ENCODE results near the gene ADAMTSL1.

Gene ADAMTSL1

DNA sequence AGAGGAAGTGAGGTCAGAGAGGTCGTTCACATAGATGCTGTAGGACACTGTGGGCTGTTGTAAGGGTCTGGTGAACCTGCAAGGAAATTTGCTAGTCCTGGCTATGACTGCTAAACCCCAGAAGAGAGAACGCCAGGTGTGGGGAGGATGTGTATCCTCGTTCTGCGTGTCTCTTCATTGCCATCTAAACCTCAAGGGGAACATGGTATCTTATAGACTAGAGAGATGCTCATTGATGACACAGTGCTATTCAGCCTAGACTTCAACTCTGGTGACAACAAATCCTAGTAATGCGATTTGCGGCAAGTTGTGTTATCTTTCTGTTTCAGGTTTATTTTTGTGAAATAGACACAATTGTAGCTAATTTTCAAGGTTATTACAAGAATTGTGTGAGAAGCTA is 140.2 kb downstream of the ADAMTSL1 start:
- Mint-ChIP-seq H3K4me3 (no peak overlapping the region), H3K27ac (no peak overlapping the region), H3K36me3 (ENCODE audit: low read depth) (no peaks in the 10 kb centered on the region), H3K27me3 (no peaks in the 10 kb centered on the region), H3K9me3 (no peaks in the 10 kb centered on the region), H3K4me1 (ENCODE audit: low read depth) (no peaks in the 10 kb centered on the region)

DNA sequence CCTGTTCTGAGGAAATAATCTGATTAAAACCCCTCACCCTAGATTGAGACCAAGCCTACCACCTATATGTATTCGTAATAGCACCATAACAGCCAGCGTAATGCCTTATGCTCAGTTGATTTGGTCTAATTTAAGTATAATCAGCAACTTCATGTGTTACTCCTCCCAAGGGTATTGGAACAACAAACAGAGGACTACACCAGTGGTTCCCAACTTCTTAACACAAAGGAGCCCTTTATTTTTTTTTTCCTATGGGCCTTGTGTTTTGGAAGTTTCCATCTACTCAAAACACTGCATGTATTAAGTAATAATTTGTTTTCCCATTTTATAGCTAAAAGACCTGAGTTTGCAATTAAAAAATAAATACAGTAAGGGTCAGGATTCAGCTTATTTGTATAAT is 140.7 kb downstream of the ADAMTSL1 start:
- Mint-ChIP-seq H3K27me3 (no peaks in the 10 kb centered on the region), H3K4me1 (ENCODE audit: low read depth) (no peaks in the 10 kb centered on the region), H3K9me3 (no peaks in the 10 kb centered on the region), H3K4me3 (no peak overlapping the region), H3K36me3 (ENCODE audit: low read depth) (no peaks in the 10 kb centered on the region), H3K27ac (no peak overlapping the region)

- H3K27me3 Mint-ChIP-seq, result no peaks in the 10 kb centered on the region
- H3K27ac Mint-ChIP-seq, result no peak overlapping the region
- H3K4me1 Mint-ChIP-seq (ENCODE audit: low read depth), result no peaks in the 10 kb centered on the region
- H3K4me3 Mint-ChIP-seq, result no peak overlapping the region
- no peaks in the 10 kb centered on the region for H3K9me3 Mint-ChIP-seq
- no peaks in the 10 kb centered on the region for H3K36me3 Mint-ChIP-seq (ENCODE audit: low read depth)
Measured at GRCh38 chr9:18616976-18617375, 143.0 kb downstream of the ADAMTSL1 start.

- no peak overlapping the region for H3K4me3 Mint-ChIP-seq
- H3K36me3 Mint-ChIP-seq (ENCODE audit: low read depth), result no peaks in the 10 kb centered on the region
- no peaks in the 10 kb centered on the region for H3K4me1 Mint-ChIP-seq (ENCODE audit: low read depth)
- no peak overlapping the region for H3K27ac Mint-ChIP-seq
- H3K27me3 Mint-ChIP-seq, result no peaks in the 10 kb centered on the region
- H3K9me3 Mint-ChIP-seq, result no peaks in the 10 kb centered on the region
Measured at GRCh38 chr9:18617759-18618158, 143.8 kb downstream of the ADAMTSL1 start.

- Mint-ChIP-seq H3K9me3 (no peaks in the 10 kb centered on the region), H3K27me3 (no peaks in the 10 kb centered on the region), H3K4me3 (no peak overlapping the region), H3K27ac (no peak overlapping the region), H3K36me3 (ENCODE audit: low read depth) (no peaks in the 10 kb centered on the region), H3K4me1 (ENCODE audit: low read depth) (no peaks in the 10 kb centered on the region)
Measured at GRCh38 chr9:18618862-18619261, 144.9 kb downstream of the ADAMTSL1 start.

GRCh38 chr9:18622186-18622836 is 148.4 kb downstream of the ADAMTSL1 start:
- Mint-ChIP-seq H3K4me3 (no peak overlapping the region), H3K36me3 (ENCODE audit: low read depth) (no peaks in the 10 kb centered on the region), H3K4me1 (ENCODE audit: low read depth) (no peaks in the 10 kb centered on the region), H3K27me3 (peaks cover 4% of the 10 kb centered on the region), H3K9me3 (no peaks in the 10 kb centered on the region), H3K27ac (no peak overlapping the region)

GRCh38 chr9:18623221-18624079 is 149.5 kb downstream of the ADAMTSL1 start:
- Mint-ChIP-seq H3K4me1 (ENCODE audit: low read depth) (no peaks in the 10 kb centered on the region), H3K4me3 (no peak overlapping the region), H3K9me3 (no peaks in the 10 kb centered on the region), H3K36me3 (ENCODE audit: low read depth) (no peaks in the 10 kb centered on the region), H3K27ac (no peak overlapping the region), H3K27me3 (peaks cover 4% of the 10 kb centered on the region)

- H3K9me3 Mint-ChIP-seq, result no peaks in the 10 kb centered on the region
- H3K36me3 Mint-ChIP-seq (ENCODE audit: low read depth), result no peaks in the 10 kb centered on the region
Measured at GRCh38 chr9:18626046-18626698, 152.2 kb downstream of the ADAMTSL1 start.

GRCh38 chr9:18629136-18629535 is 155.2 kb downstream of the ADAMTSL1 start:
- Mint-ChIP-seq H3K27me3 (peaks cover 6% of the 10 kb centered on the region), H3K9me3 (no peaks in the 10 kb centered on the region), H3K36me3 (ENCODE audit: low read depth) (no peaks in the 10 kb centered on the region), H3K27ac (no peak overlapping the region), H3K4me1 (ENCODE audit: low read depth) (no peaks in the 10 kb centered on the region), H3K4me3 (no peak overlapping the region)

More at GRCh38 chr9:18626046-18626698, 152.2 kb downstream of the ADAMTSL1 start:
- no peaks in the 10 kb centered on the region for H3K4me1 Mint-ChIP-seq (ENCODE audit: low read depth)
- peaks cover 6% of the 10 kb centered on the region for H3K27me3 Mint-ChIP-seq
- no peak overlapping the region for H3K4me3 Mint-ChIP-seq
- no peak overlapping the region for H3K27ac Mint-ChIP-seq

- no peak overlapping the region for H3K4me3 Mint-ChIP-seq
- peaks cover 3% of the 10 kb centered on the region for H3K27me3 Mint-ChIP-seq
- no peaks in the 10 kb centered on the region for H3K36me3 Mint-ChIP-seq (ENCODE audit: low read depth)
- no peaks in the 10 kb centered on the region for H3K4me1 Mint-ChIP-seq (ENCODE audit: low read depth)
- H3K9me3 Mint-ChIP-seq, result no peaks in the 10 kb centered on the region
- no peak overlapping the region for H3K27ac Mint-ChIP-seq
Measured at GRCh38 chr9:18632632-18633403, 158.9 kb downstream of the ADAMTSL1 start.

GRCh38 chr9:18636781-18637180 is 162.8 kb downstream of the ADAMTSL1 start:
- Mint-ChIP-seq H3K27ac (no peak overlapping the region), H3K4me1 (ENCODE audit: low read depth) (no peaks in the 10 kb centered on the region), H3K9me3 (no peaks in the 10 kb centered on the region), H3K36me3 (ENCODE audit: low read depth) (no peaks in the 10 kb centered on the region), H3K27me3 (no peaks in the 10 kb centered on the region), H3K4me3 (no peak overlapping the region)

DNA sequence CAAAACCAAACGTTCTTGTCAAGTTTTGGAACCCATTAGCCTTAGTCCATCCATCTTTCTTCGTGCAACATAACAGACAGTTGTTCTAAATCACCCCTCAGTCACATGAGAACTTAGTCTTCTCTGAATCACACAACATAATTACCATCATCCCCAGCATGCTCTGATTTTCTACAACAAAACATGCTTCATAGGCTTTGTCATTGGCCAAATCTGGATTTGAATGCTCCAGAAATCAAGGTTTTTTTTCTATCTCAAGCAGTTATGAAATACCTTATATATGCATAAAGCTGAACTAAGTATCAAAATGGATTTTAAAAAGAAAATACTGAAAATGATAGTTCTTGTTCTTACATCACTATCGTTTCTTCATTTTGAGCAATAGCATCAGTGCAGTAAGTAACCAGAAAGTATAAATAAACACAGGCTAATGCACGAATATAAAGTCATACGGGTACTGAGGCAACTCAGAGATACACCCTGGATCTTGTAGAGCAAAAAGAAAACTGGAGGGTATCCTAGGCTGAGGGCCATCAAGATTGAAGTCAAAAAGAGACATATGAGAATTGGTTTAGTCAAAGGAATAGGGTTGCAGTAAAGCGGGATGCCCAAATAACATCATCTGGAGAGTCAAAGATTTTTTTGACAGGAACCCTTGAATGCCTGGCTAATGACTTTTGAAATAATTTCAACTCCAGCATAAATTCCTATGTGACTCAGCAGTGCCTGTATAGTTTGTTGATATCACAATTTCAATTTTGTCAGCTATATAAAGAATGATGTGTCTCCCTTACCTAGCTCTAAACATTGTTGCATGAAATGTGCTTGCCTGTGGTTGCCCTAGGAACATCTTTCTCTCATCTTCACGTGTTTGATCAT is 164.7 kb downstream of the ADAMTSL1 start:
- peaks cover 6% of the 10 kb centered on the region for H3K9me3 Mint-ChIP-seq
- no peak overlapping the region for H3K4me3 Mint-ChIP-seq
- no peaks in the 10 kb centered on the region for H3K36me3 Mint-ChIP-seq (ENCODE audit: low read depth)
- H3K4me1 Mint-ChIP-seq (ENCODE audit: low read depth), result no peaks in the 10 kb centered on the region
- H3K27ac Mint-ChIP-seq, result no peak overlapping the region
- no peaks in the 10 kb centered on the region for H3K27me3 Mint-ChIP-seq

DNA sequence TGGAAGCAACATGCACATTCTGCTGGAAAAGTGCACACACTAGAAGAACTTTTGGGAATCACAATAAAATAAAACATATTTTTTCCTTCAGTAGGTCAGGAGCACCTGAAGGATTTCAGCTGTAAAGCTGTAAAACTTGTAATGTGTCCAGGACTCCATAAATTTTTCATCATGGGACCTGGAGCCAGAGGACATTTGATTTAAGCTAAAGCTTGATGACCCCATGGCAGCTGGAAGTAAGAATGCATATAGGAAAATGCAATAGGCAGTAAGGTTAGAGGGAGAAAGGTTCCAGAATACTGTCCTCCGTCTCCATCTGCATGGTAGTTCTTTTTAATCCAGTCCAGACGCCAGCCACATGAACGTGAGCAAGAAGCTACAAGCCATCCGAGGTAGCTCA is 166.0 kb downstream of the ADAMTSL1 start:
- Mint-ChIP-seq H3K4me1 (ENCODE audit: low read depth) (no peaks in the 10 kb centered on the region), H3K36me3 (ENCODE audit: low read depth) (no peaks in the 10 kb centered on the region), H3K27me3 (no peaks in the 10 kb centered on the region), H3K27ac (no peak overlapping the region), H3K4me3 (no peak overlapping the region), H3K9me3 (peaks cover 6% of the 10 kb centered on the region)

Data from stimulated activated naive CD8-positive, alpha-beta T cell treated with anti-CD3 and anti-CD28 coated beads, Interleukin-15, Interleukin-2, amounts not matched to agents 100 ng/mL and 50 ng/mL, for 24 hours (primary cell).